RWPE2 (cell line): ENCODE results near the gene YPEL1.
"Not testable (repeated sequence)": the region's sequence is repeated elsewhere in the genome, so short reads cannot be mapped to it uniquely, and the experiment has no call there.

Experiments used
- ATAC-seq: fragments of 200-7000 bp; cut with Tn5 transposase; 3 replicates; pipeline ENCODE4 v1.9.1; 2021; ENCODE audit warnings: low read depth
- DNase-seq: peaks from one replicate; pipeline ENCODE4 v3.0.0-alpha.2; 2020; ENCODE audit warnings: low spot score
- H3K27ac ChIP-seq: fragments of 450-650 bp; 2 replicates; pipeline ENCODE4 v1.5.1; 2017; ENCODE audit warnings: mild to moderate bottlenecking; ENCODE audit not compliant: poor library complexity, severe bottlenecking
- H3K27me3 ChIP-seq: fragments of 250-450 bp; sonication (Bioruptor Pico); 2 replicates; pipeline ENCODE4 v1.5.1; 2021; ENCODE audit warnings: mild to moderate bottlenecking, moderate library complexity; ENCODE audit not compliant: insufficient read depth, poor library complexity, severe bottlenecking
- H3K36me3 ChIP-seq: fragments of 250-450 bp; sonication (Bioruptor Pico); 2 replicates; pipeline ENCODE4 v1.5.1; 2020; ENCODE audit warnings: low read depth, mild to moderate bottlenecking, moderate library complexity
- H3K4me1 ChIP-seq: fragments of 250-450 bp; sonication (Bioruptor Pico); 2 replicates; pipeline ENCODE4 v1.5.1; 2021; ENCODE audit warnings: mild to moderate bottlenecking, moderate library complexity; ENCODE audit not compliant: insufficient read depth, poor library complexity, severe bottlenecking
- H3K4me3 ChIP-seq: fragments of 250-450 bp; sonication (Bioruptor Pico); 2 replicates; pipeline ENCODE4 v1.5.1; 2021; ENCODE audit warnings: mild to moderate bottlenecking, moderate library complexity; ENCODE audit not compliant: severe bottlenecking
- H3K9me3 ChIP-seq: fragments of 250-450 bp; sonication (Bioruptor Pico); 2 replicates; pipeline ENCODE4 v1.5.1; 2021; ENCODE audit warnings: mild to moderate bottlenecking, moderate library complexity; ENCODE audit not compliant: severe bottlenecking
- TF ChIP-seq, protein P1 (sequence below): fragments of 450-650 bp; IDR thresholded peaks from one replicate; pipeline ENCODE4 v1.5.1; 2017; ENCODE audit warnings: mild to moderate bottlenecking, moderate library complexity; ENCODE audit not compliant: poor library complexity, severe bottlenecking

The YPEL1 gene

DNA sequence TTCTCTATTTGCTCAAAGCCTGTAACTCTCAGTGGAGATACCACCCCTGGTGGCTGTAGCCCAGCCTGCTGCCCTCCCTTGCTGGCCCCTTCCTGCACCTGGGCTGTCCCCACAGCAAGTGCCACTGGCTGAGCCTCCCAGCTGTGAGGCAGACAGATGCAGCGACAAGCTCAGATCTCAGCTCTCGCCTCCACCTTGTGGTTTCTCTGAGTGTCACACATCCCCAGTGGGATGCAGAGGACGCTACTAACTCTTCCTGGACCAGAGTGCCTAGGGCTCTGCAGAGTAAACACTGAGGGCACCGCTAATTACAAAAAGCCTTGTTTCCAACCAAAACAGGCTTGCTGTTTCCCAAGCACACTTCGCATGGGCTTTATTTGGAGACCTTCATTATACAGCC, 8.9 kb downstream of the YPEL1 start:
- TF ChIP-seq, protein P1, sequence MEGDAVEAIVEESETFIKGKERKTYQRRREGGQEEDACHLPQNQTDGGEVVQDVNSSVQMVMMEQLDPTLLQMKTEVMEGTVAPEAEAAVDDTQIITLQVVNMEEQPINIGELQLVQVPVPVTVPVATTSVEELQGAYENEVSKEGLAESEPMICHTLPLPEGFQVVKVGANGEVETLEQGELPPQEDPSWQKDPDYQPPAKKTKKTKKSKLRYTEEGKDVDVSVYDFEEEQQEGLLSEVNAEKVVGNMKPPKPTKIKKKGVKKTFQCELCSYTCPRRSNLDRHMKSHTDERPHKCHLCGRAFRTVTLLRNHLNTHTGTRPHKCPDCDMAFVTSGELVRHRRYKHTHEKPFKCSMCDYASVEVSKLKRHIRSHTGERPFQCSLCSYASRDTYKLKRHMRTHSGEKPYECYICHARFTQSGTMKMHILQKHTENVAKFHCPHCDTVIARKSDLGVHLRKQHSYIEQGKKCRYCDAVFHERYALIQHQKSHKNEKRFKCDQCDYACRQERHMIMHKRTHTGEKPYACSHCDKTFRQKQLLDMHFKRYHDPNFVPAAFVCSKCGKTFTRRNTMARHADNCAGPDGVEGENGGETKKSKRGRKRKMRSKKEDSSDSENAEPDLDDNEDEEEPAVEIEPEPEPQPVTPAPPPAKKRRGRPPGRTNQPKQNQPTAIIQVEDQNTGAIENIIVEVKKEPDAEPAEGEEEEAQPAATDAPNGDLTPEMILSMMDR: peak; percentile 34
- Histone ChIP-seq H3K27ac (no peak overlapping the region), H3K4me3 (no peak overlapping the region), H3K36me3 (no peaks in the 10 kb centered on the region), H3K9me3 (no peaks in the 10 kb centered on the region), H3K4me1 (no peaks in the 10 kb centered on the region), H3K27me3 (no peaks in the 10 kb centered on the region)
- DNase-seq (no peak), ATAC-seq (peak; percentile 71; the same call in 2 of the 3 replicates)

GRCh38 chr22:21725956-21726649, 9.5 kb downstream of the YPEL1 start:
- H3K9me3 ChIP-seq: no peaks in the 10 kb centered on the region
- H3K27ac ChIP-seq: no peak overlapping the region
- no peaks in the 10 kb centered on the region for H3K27me3 ChIP-seq
- H3K4me1 ChIP-seq: no peaks in the 10 kb centered on the region
- no peak for DNase-seq
- no peaks in the 10 kb centered on the region for H3K36me3 ChIP-seq
- TF ChIP-seq, protein P1: no peak
- ATAC-seq: no peak
- no peak overlapping the region for H3K4me3 ChIP-seq

GRCh38 chr22:21724496-21724895, 11.1 kb downstream of the YPEL1 start:
- ATAC-seq, H3K27ac ChIP-seq, H3K36me3 ChIP-seq, H3K4me1 ChIP-seq, H3K4me3 ChIP-seq, H3K9me3 ChIP-seq, H3K27me3 ChIP-seq, DNase-seq: not testable (repeated sequence)

- not testable (repeated sequence) for H3K27ac ChIP-seq, H3K4me3 ChIP-seq, H3K9me3 ChIP-seq, DNase-seq, H3K27me3 ChIP-seq, ATAC-seq, H3K36me3 ChIP-seq, H3K4me1 ChIP-seq
Measured at GRCh38 chr22:21721195-21721852, 14.3 kb downstream of the YPEL1 start.

GRCh38 chr22:21720191-21720859, 15.3 kb downstream of the YPEL1 start:
- ATAC-seq, DNase-seq, H3K36me3 ChIP-seq, H3K9me3 ChIP-seq, H3K4me1 ChIP-seq, H3K27ac ChIP-seq, H3K4me3 ChIP-seq, H3K27me3 ChIP-seq: not testable (repeated sequence)

DNA sequence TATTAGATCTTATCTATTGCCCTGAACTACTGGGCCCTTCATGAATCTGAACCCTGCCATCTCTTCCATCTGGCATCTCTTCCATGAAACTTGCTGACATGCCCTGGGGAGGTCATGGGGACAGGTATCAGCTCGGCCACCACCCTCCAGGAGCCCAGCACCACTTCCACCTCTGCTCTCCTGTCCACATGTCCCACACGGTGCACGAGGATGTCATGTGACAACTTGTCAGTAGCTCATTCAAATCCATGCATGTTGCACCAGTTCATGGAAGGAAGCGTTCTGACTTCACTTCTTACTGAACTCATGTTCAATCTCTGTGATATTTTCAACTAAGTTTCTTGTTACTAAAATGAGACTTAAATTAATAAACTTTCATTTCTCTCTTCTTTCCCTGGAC, 16.6 kb downstream of the YPEL1 start:
- H3K4me1 ChIP-seq: peaks cover 12% of the 10 kb centered on the region
- no peaks in the 10 kb centered on the region for H3K9me3 ChIP-seq
- TF ChIP-seq, protein P1: no peak
- no peaks in the 10 kb centered on the region for H3K27me3 ChIP-seq
- H3K27ac ChIP-seq: no peak overlapping the region
- DNase-seq: no peak
- H3K4me3 ChIP-seq: no peak overlapping the region
- ATAC-seq: no peak
- no peaks in the 10 kb centered on the region for H3K36me3 ChIP-seq
